OCI-LY3 (cell line): ENCODE results near the gene MBLAC2.

Experiments
- H2AFZ ChIP-seq: fragments of 200-600, 300-600 bp; shearing (Covaris generic); 2 replicates; pipeline ENCODE4 v1.6.0; 2014; ENCODE audit warnings: antibody characterized with exemption, low read depth, low read length
- H3K27ac ChIP-seq: fragments of 200-600, 300-600 bp; sonication (generic); 2 replicates; pipeline ENCODE4 v1.5.1; 2014; ENCODE audit warnings: mild to moderate bottlenecking, low read length, moderate library complexity, mixed read lengths
- H3K27me3 ChIP-seq: fragments of 200-600, 300-600 bp; sonication (generic); 2 replicates; pipeline ENCODE4 v1.6.1; 2014; ENCODE audit warnings: low read depth, low read length, mixed read lengths
- H3K36me3 ChIP-seq: fragments of 200-600, 300-600 bp; sonication (generic); replicated peaks from 2 replicates; pipeline ENCODE3; 2014; ENCODE audit warnings: low read depth, low read length, mixed read lengths
- H3K4me1 ChIP-seq: fragments of 300-600, 200-600 bp; sonication (generic); 2 replicates; pipeline ENCODE4 v1.6.1; 2014; ENCODE audit warnings: low read length, mixed read lengths
- H3K4me2 ChIP-seq: fragments of 200-600, 300-600 bp; sonication (generic); 2 replicates; pipeline ENCODE4 v1.6.1; 2014; ENCODE audit warnings: low read length, mixed read lengths
- H3K4me3 ChIP-seq: fragments of 300-600, 200-600 bp; sonication (generic); 2 replicates; pipeline ENCODE4 v1.5.1; 2014; ENCODE audit warnings: antibody characterized with exemption, mild to moderate bottlenecking, low read length, moderate library complexity
- H3K79me2 ChIP-seq: fragments of 300-600, 200-600 bp; shearing (Covaris generic); 2 replicates; pipeline ENCODE4 v1.6.1; 2014; ENCODE audit warnings: mild to moderate bottlenecking, low read length, mixed read lengths
- H3K9ac ChIP-seq: fragments of 300-600, 200-600 bp; shearing (Covaris generic); 2 replicates; pipeline ENCODE4 v1.6.0; 2014; ENCODE audit warnings: mild to moderate bottlenecking, low read length, moderate library complexity
- H3K9me3 ChIP-seq: fragments of 200-600, 300-600 bp; shearing (Covaris generic); 2 replicates; pipeline ENCODE4 v1.6.1; 2014; ENCODE audit warnings: low read length, mixed read lengths; ENCODE audit not compliant: insufficient read depth
- H4K20me1 ChIP-seq: fragments of 200-600, 300-600 bp; sonication (generic); 2 replicates; pipeline ENCODE4 v1.6.1; 2016; ENCODE audit warnings: low read length, mixed read lengths; ENCODE audit not compliant: insufficient read depth
- EZH2phosphoT487 ChIP-seq: fragments of 200-600 bp; shearing (Covaris generic); IDR thresholded peaks from 2 replicates; pipeline ENCODE4 v1.6.1; 2018; ENCODE audit warnings: antibody characterized with exemption, mixed run types, low read depth
- TF ChIP-seq, protein P1 (sequence below): fragments of 200-600, 300-600 bp; sonication (generic); IDR thresholded peaks from 2 replicates; pipeline ENCODE4 v1.5.1; 2014; ENCODE audit warnings: antibody characterized with exemption, low read length, low read depth

The MBLAC2 gene

GRCh38 chr5:90495146-90495545 lies 20.6 kb upstream of the MBLAC2 start:
- Histone ChIP-seq H3K27ac (no peak overlapping the region), H4K20me1 (no peaks in the 10 kb centered on the region), H3K4me1 (no peaks in the 10 kb centered on the region), H3K79me2 (no peaks in the 10 kb centered on the region), H3K27me3 (no peaks in the 10 kb centered on the region), H3K4me3 (no peak overlapping the region), H3K36me3 (peaks cover 7% of the 10 kb centered on the region), H3K4me2 (no peak overlapping the region), H3K9ac (no peak overlapping the region), H3K9me3 (no peaks in the 10 kb centered on the region), H2AFZ (no peak overlapping the region)
- no peak for TF ChIP-seq EZH2phosphoT487
- TF ChIP-seq, protein P1, sequence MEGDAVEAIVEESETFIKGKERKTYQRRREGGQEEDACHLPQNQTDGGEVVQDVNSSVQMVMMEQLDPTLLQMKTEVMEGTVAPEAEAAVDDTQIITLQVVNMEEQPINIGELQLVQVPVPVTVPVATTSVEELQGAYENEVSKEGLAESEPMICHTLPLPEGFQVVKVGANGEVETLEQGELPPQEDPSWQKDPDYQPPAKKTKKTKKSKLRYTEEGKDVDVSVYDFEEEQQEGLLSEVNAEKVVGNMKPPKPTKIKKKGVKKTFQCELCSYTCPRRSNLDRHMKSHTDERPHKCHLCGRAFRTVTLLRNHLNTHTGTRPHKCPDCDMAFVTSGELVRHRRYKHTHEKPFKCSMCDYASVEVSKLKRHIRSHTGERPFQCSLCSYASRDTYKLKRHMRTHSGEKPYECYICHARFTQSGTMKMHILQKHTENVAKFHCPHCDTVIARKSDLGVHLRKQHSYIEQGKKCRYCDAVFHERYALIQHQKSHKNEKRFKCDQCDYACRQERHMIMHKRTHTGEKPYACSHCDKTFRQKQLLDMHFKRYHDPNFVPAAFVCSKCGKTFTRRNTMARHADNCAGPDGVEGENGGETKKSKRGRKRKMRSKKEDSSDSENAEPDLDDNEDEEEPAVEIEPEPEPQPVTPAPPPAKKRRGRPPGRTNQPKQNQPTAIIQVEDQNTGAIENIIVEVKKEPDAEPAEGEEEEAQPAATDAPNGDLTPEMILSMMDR, result no peak

DNA sequence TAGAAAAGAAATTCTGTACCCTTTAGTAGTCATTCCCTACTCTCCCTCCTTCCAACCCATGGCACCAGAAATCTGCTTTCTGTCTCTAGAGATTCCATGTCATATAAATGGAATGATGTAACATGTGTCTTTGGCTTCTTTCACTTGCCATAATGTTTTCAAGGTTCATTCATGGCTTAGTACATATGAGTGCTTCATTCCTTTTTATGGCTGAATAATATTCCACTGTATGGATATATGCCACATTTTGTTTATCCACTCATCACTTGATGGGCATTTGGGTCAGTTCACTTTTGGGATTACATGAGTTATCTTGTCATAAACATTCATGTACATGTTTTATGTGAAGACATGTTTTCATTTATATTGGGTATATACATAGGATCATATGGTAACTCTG lies 19.5 kb upstream of the MBLAC2 start:
- Histone ChIP-seq H3K4me2 (no peak overlapping the region), H4K20me1 (no peaks in the 10 kb centered on the region), H3K27ac (no peak overlapping the region), H2AFZ (no peak overlapping the region), H3K36me3 (peaks cover 7% of the 10 kb centered on the region), H3K27me3 (no peaks in the 10 kb centered on the region), H3K9me3 (no peaks in the 10 kb centered on the region), H3K9ac (no peak overlapping the region), H3K4me3 (no peak overlapping the region), H3K4me1 (no peaks in the 10 kb centered on the region), H3K79me2 (no peaks in the 10 kb centered on the region)
- TF ChIP-seq, protein P1, result no peak
- no peak for TF ChIP-seq EZH2phosphoT487

DNA sequence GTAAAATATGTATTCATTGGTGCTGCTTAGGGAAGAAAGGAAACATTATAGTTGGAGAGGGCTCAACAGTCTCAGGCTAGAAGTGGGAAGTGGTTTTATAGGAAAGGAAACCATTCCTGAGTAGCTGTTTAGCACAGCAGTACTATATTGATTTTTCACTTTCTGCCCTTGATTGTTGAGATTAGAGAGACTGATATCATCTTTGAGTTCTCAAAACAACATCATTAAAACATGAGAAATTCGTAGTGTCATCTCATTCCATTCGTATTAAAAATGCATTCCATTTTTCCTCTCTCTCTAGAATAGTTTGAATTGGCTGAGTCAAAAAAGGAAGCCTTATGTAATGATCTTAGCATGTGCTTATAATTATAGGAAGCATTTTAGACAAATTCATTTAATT lies 14.2 kb upstream of the MBLAC2 start:
- Histone ChIP-seq H3K4me1 (no peaks in the 10 kb centered on the region), H3K9ac (no peak overlapping the region), H3K4me3 (no peak overlapping the region), H2AFZ (no peak overlapping the region), H3K27ac (no peak overlapping the region), H3K27me3 (no peaks in the 10 kb centered on the region), H3K36me3 (no peaks in the 10 kb centered on the region), H3K4me2 (no peak overlapping the region), H3K9me3 (no peaks in the 10 kb centered on the region), H4K20me1 (no peaks in the 10 kb centered on the region), H3K79me2 (no peaks in the 10 kb centered on the region)
- no peak for TF ChIP-seq EZH2phosphoT487
- TF ChIP-seq, protein P1, result no peak

GRCh38 chr5:90484540-90484939 lies 10.0 kb upstream of the MBLAC2 start:
- Histone ChIP-seq H3K9me3 (no peaks in the 10 kb centered on the region), H3K27me3 (no peaks in the 10 kb centered on the region), H3K36me3 (no peaks in the 10 kb centered on the region), H2AFZ (no peak overlapping the region), H3K4me2 (no peak overlapping the region), H3K27ac (no peak overlapping the region), H3K4me1 (no peaks in the 10 kb centered on the region), H3K79me2 (peaks cover 7% of the 10 kb centered on the region; the same call in 1 of the 2 replicates), H4K20me1 (no peaks in the 10 kb centered on the region), H3K4me3 (no peak overlapping the region), H3K9ac (no peak overlapping the region)
- no peak for TF ChIP-seq EZH2phosphoT487
- TF ChIP-seq, protein P1, result no peak
